ENCODE measurements around the gene TUSC2. TPM values are rescaled to one million over a fixed set of nuclear protein-coding genes. Genes with fewer than 3 reads are reported as not detected.
A peak's percentile ranks its signal among the peaks of the same experiment; 100 is the strongest.

The TUSC2 gene
- total RNA-seq, 1 donor from 2014 or later: 41.4 TPM

DNA sequence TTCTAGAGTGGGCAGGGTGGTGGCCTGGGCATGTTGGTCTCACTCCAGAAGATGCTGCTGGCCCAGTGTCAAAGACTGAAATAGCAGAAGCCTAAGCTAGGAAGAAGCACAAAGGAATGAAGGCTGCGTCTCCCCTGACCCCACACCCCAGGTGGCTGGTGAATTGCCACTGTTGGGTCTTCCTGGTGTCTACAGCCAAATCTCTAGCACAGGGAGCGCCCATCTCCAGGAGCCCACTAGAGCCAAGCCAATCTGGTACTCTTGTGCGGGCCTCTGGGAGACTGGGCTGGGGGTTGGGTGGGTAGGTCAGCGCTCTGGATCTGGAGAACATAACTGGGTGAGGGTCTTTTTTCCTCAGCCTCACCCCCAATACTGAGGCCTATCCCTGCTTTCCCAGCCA is 894 bp downstream of the TUSC2 start:
- H3K4me1 Mint-ChIP-seq (ENCODE audit: low read depth, unreplicated experiment): peaks cover 14% of the 10 kb centered on the region
- DNase-seq (ENCODE audit: low read depth) (no peak), FAIRE-seq (no peak)
- TF ChIP-seq EZH2 (IDR thresholded peaks at IDR 0.05; ENCODE audit: insufficient read depth, low read length): no peak
- TF ChIP-seq, protein P1, sequence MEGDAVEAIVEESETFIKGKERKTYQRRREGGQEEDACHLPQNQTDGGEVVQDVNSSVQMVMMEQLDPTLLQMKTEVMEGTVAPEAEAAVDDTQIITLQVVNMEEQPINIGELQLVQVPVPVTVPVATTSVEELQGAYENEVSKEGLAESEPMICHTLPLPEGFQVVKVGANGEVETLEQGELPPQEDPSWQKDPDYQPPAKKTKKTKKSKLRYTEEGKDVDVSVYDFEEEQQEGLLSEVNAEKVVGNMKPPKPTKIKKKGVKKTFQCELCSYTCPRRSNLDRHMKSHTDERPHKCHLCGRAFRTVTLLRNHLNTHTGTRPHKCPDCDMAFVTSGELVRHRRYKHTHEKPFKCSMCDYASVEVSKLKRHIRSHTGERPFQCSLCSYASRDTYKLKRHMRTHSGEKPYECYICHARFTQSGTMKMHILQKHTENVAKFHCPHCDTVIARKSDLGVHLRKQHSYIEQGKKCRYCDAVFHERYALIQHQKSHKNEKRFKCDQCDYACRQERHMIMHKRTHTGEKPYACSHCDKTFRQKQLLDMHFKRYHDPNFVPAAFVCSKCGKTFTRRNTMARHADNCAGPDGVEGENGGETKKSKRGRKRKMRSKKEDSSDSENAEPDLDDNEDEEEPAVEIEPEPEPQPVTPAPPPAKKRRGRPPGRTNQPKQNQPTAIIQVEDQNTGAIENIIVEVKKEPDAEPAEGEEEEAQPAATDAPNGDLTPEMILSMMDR (IDR thresholded peaks at IDR 0.05; ENCODE audit: insufficient read depth, low read depth, low read length): no peak
- H3K27ac Mint-ChIP-seq (ENCODE audit: unreplicated experiment): peak overlapping the region; percentile 89
- peaks cover 10% of the 10 kb centered on the region for H3K36me3 Mint-ChIP-seq (ENCODE audit: low read depth, unreplicated experiment)
- Histone ChIP-seq H3K4me1 (ENCODE audit: insufficient read depth, low read length) (peaks cover 16% of the 10 kb centered on the region), H3K9me3 (ENCODE audit: insufficient read depth, low read depth, low read length) (no peaks in the 10 kb centered on the region), H3K79me2 (ENCODE audit: insufficient read depth, low read length) (peaks cover 46% of the 10 kb centered on the region), H4K20me1 (ENCODE audit: insufficient read depth, low read length) (peaks cover 27% of the 10 kb centered on the region), H3K27me3 (ENCODE audit: insufficient read depth, low read length) (no peaks in the 10 kb centered on the region), H3K27ac (ENCODE audit: low read depth, low read length) (peak overlapping the region; percentile 47), H3K4me3 (ENCODE audit: insufficient read depth, low read depth, low read length) (peak overlapping the region; percentile 86), H2AFZ (ENCODE audit: low read depth, low read length) (no peak overlapping the region), H3K9ac (ENCODE audit: low read length) (peak overlapping the region; percentile 95), H3K4me2 (ENCODE audit: low read length) (peak overlapping the region; percentile 99), H3K36me3 (ENCODE audit: insufficient read depth, low read length) (peaks cover 33% of the 10 kb centered on the region)
- H3K27me3 Mint-ChIP-seq (ENCODE audit: low read depth, unreplicated experiment): no peaks in the 10 kb centered on the region
- H3K9me3 Mint-ChIP-seq (ENCODE audit: unreplicated experiment): no peaks in the 10 kb centered on the region
- H3K4me3 Mint-ChIP-seq (ENCODE audit: unreplicated experiment): peak overlapping the region; percentile 94

DNA sequence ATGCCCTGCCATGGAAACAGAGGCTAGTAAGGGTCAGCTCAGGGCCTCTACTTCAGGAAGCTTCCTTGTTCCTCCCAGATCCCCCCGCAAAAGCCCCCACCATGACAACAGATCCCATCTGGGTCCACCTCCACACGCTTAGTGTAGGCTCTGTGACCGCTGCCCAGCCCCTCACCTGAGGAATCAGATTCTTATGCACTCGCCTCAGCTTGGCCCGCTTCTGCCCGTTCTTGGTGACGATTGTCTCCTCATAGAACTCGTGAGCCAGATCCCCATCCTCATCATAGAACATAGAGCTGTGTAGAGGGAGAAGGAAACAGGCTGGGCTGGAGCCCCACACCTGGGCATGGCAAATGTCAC is 1.9 kb downstream of the TUSC2 start:
- Histone ChIP-seq H3K27ac (ENCODE audit: low read depth, low read length) (no peak overlapping the region), H2AFZ (ENCODE audit: low read depth, low read length) (no peak overlapping the region), H3K9ac (ENCODE audit: low read length) (no peak overlapping the region), H3K4me3 (ENCODE audit: insufficient read depth, low read depth, low read length) (no peak overlapping the region), H4K20me1 (ENCODE audit: insufficient read depth, low read length) (peaks cover 18% of the 10 kb centered on the region), H3K79me2 (ENCODE audit: insufficient read depth, low read length) (peaks cover 36% of the 10 kb centered on the region), H3K36me3 (ENCODE audit: insufficient read depth, low read length) (peaks cover 23% of the 10 kb centered on the region), H3K4me2 (ENCODE audit: low read length) (no peak overlapping the region), H3K9me3 (ENCODE audit: insufficient read depth, low read depth, low read length) (no peaks in the 10 kb centered on the region), H3K4me1 (ENCODE audit: insufficient read depth, low read length) (peaks cover 20% of the 10 kb centered on the region), H3K27me3 (ENCODE audit: insufficient read depth, low read length) (no peaks in the 10 kb centered on the region)
- peaks cover 14% of the 10 kb centered on the region for H3K4me1 Mint-ChIP-seq (ENCODE audit: low read depth, unreplicated experiment)
- DNase-seq (ENCODE audit: low read depth): no peak
- H3K27ac Mint-ChIP-seq (ENCODE audit: unreplicated experiment): peak overlapping the region; percentile 34
- H3K27me3 Mint-ChIP-seq (ENCODE audit: low read depth, unreplicated experiment): no peaks in the 10 kb centered on the region
- peaks cover 10% of the 10 kb centered on the region for H3K36me3 Mint-ChIP-seq (ENCODE audit: low read depth, unreplicated experiment)
- H3K4me3 Mint-ChIP-seq (ENCODE audit: unreplicated experiment): peak overlapping the region; percentile 94
- H3K9me3 Mint-ChIP-seq (ENCODE audit: unreplicated experiment): no peaks in the 10 kb centered on the region
- FAIRE-seq: no peak
- TF ChIP-seq, protein P1 (IDR thresholded peaks at IDR 0.05; ENCODE audit: insufficient read depth, low read depth, low read length): no peak
- TF ChIP-seq EZH2 (IDR thresholded peaks at IDR 0.05; ENCODE audit: insufficient read depth, low read length): no peak

DNA sequence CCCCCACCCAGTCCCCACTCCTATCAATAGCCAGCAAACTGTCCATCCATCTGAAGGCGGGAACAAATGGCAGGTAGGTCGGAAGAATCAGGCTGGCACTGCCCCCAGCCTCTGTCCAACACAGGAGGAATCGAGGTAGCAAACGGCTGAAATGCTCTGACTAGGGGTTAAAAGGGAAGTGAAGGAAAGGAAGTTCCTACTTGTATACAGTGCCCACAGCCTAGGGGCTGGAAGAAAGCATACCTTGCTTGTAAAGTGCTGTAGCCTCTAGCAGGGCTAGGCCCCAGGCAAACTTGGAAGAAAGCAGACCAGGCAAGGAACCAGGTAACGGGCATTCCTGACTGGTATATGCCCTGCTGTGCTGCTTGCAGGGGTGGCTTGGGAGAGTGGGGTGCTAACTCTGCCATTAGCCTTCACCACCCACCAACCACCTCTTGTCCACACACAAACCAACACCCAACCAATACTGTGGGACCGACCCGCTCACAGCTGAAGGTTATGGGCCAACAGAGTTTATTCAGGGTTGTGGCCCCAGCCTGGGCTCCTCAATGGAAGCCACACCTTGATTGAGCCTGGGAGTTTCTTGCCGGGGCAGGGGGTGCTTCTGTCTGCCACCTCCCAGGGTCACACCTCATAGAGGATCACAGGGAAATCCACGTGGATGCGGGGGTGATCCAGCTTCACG is 2.4 kb downstream of the TUSC2 start:
- Mint-ChIP-seq H3K27ac (ENCODE audit: unreplicated experiment) (peak overlapping the region; percentile 34), H3K4me3 (ENCODE audit: unreplicated experiment) (no peak overlapping the region), H3K27me3 (ENCODE audit: low read depth, unreplicated experiment) (no peaks in the 10 kb centered on the region), H3K9me3 (ENCODE audit: unreplicated experiment) (no peaks in the 10 kb centered on the region), H3K36me3 (ENCODE audit: low read depth, unreplicated experiment) (peaks cover 5% of the 10 kb centered on the region), H3K4me1 (ENCODE audit: low read depth, unreplicated experiment) (peaks cover 14% of the 10 kb centered on the region)
- H3K27ac ChIP-seq (ENCODE audit: low read depth, low read length): no peak overlapping the region
- peaks cover 14% of the 10 kb centered on the region for H4K20me1 ChIP-seq (ENCODE audit: insufficient read depth, low read length)
- no peaks in the 10 kb centered on the region for H3K27me3 ChIP-seq (ENCODE audit: insufficient read depth, low read length)
- H3K9me3 ChIP-seq (ENCODE audit: insufficient read depth, low read depth, low read length): no peaks in the 10 kb centered on the region
- no peak for TF ChIP-seq EZH2 (IDR thresholded peaks at IDR 0.05; ENCODE audit: insufficient read depth, low read length)
- H3K9ac ChIP-seq (ENCODE audit: low read length): no peak overlapping the region
- FAIRE-seq (no peak), DNase-seq (ENCODE audit: low read depth) (no peak)
- H3K4me2 ChIP-seq (ENCODE audit: low read length): no peak overlapping the region
- peaks cover 21% of the 10 kb centered on the region for H3K4me1 ChIP-seq (ENCODE audit: insufficient read depth, low read length)
- H3K4me3 ChIP-seq (ENCODE audit: insufficient read depth, low read depth, low read length): no peak overlapping the region
- H2AFZ ChIP-seq (ENCODE audit: low read depth, low read length): no peak overlapping the region
- peaks cover 36% of the 10 kb centered on the region for H3K79me2 ChIP-seq (ENCODE audit: insufficient read depth, low read length)
- peaks cover 18% of the 10 kb centered on the region for H3K36me3 ChIP-seq (ENCODE audit: insufficient read depth, low read length)
